K562 (cell line): Measurements from ENCODE around the gene ANGEL2. TPM values are rescaled to one million over a fixed set of nuclear protein-coding genes. Genes with fewer than 3 reads are reported as not detected.

Experiments used
- ATAC-seq: fragments of 200-7000 bp; cut with Tn5 transposase; 3 replicates; pipeline ENCODE4 v1.9.1; 2020; ENCODE audit warnings: moderate library complexity
- BruUV-seq: library from RNA; stranded (reverse); fragments of 400-500 nt; replicated peaks from 2 replicates; lab custom pipeline; 2021; lab: Mats Ljungman, UMichigan
- CTCF ChIA-PET: fragments of 300-600 bp; formaldehyde crosslinking; extraction: SDS; loops from one replicate; lab custom pipeline; 2021; ENCODE audit warnings: low intra/inter-chr PET ratio; lab: Yijun Ruan, JAX
- POLR2A ChIA-PET: fragments of 300-600, 350-650 bp; sonication (Branson Sonifier 250); formaldehyde crosslinking; extraction: SDS; loops from one replicate; lab custom pipeline; 2021; ENCODE audit warnings: antibody characterized with exemption, inconsistent platforms; lab: Yijun Ruan, JAX
- DNase-seq, 4 experiments: peaks; one replicate each; pipeline versions ENCODE4 v3.0.0 to v3.0.0-alpha.2; 2011 to 2018; ENCODE audit warnings: low spot score in 3 of 4, mixed read lengths in 3 of 4; ENCODE audit errors: extremely low read depth in 1 of 4
- FAIRE-seq: peaks from 2 replicates; lab custom pipeline; 2011; peaks lifted over from hg19 to GRCh38; lab: Jason Lieb, UNC
- H2AFZ ChIP-seq: 2 replicates; pipeline ENCODE4 v1.6.0; 2011; ENCODE audit warnings: low read depth, low read length, control low read depth, inconsistent platforms
- H3K27ac ChIP-seq: fragments of 200-600 bp; 3 replicates; pipeline ENCODE4 v1.8.0; 2011; ENCODE audit warnings: low read depth, mild to moderate bottlenecking, control low read depth, inconsistent platforms, low read length, moderate library complexity, mixed read lengths; ENCODE audit errors: extremely low read depth
- H3K27me3 ChIP-seq, 2 experiments: fragments of 300-600 bp in 1 of 2; 2 replicates in 1 of 2; 3 replicates in 1 of 2; pipeline versions ENCODE4 v1.6.0 to v1.8.0; 2011; ENCODE audit warnings: inconsistent platforms in 2 of 2, low read length in 2 of 2, mild to moderate bottlenecking in 1 of 2, mixed read lengths in 1 of 2, moderate library complexity in 1 of 2; ENCODE audit not compliant: control insufficient read depth in 2 of 2, insufficient read depth in 2 of 2
- H3K36me3 ChIP-seq: fragments of 300-600 bp; 3 replicates; pipeline ENCODE4 v1.8.0; 2011; ENCODE audit warnings: mild to moderate bottlenecking, low read length, inconsistent platforms; ENCODE audit not compliant: control insufficient read depth, insufficient read depth
- H3K4me1 ChIP-seq, 2 experiments: fragments of 200-600 bp in 1 of 2; replicated peaks in 1 of 2; 2 replicates in 1 of 2; 3 replicates in 1 of 2; pipeline versions ENCODE4 v1.5.1 to v1.8.0; 2011; ENCODE audit warnings: inconsistent platforms in 2 of 2, low read length in 2 of 2, mild to moderate bottlenecking in 1 of 2, mixed read lengths in 1 of 2, moderate library complexity in 1 of 2; ENCODE audit not compliant: control insufficient read depth in 2 of 2, insufficient read depth in 2 of 2
- H3K4me2 ChIP-seq: 2 replicates; pipeline ENCODE4 v1.6.1; 2011; ENCODE audit warnings: low read length, control low read depth, inconsistent platforms, mixed read lengths; ENCODE audit not compliant: insufficient read depth
- H3K4me3 ChIP-seq: fragments of 200-600 bp; sonication (generic), shearing (Covaris generic); 2 replicates; pipeline ENCODE4 v1.5.1; 2016; ENCODE audit warnings: control low read depth, inconsistent platforms
- H3K79me2 ChIP-seq: fragments of 200-600 bp; 3 replicates; pipeline ENCODE4 v1.8.0; 2011; ENCODE audit warnings: low read length, inconsistent platforms; ENCODE audit not compliant: control insufficient read depth, insufficient read depth
- H3K9ac ChIP-seq, 2 experiments: 2 replicates each; pipeline versions ENCODE4 v1.6.0 to v1.6.1; 2011; ENCODE audit warnings: low read depth in 2 of 2, low read length in 2 of 2, control low read depth in 1 of 2, inconsistent platforms in 1 of 2, mild to moderate bottlenecking in 1 of 2, mixed read lengths in 1 of 2; ENCODE audit not compliant: insufficient read depth in 1 of 2
- H3K9me1 ChIP-seq: one replicate; pipeline ENCODE4 v1.6.0; 2011; ENCODE audit warnings: inconsistent platforms, mild to moderate bottlenecking, low read length, moderate library complexity; ENCODE audit not compliant: control insufficient read depth, insufficient read depth
- H3K9me3 ChIP-seq: replicated peaks from 2 replicates; pipeline ENCODE4 v1.5.1; 2011; ENCODE audit warnings: low read depth, low read length, inconsistent platforms; ENCODE audit not compliant: control insufficient read depth, insufficient read depth
- H4K20me1 ChIP-seq: replicated peaks from 2 replicates; pipeline ENCODE4 v1.6.1; 2011; ENCODE audit warnings: low read length, inconsistent platforms, mixed read lengths; ENCODE audit not compliant: control insufficient read depth, insufficient read depth
- CCAR2 ChIP-seq: fragments of 200-400 bp; formaldehyde crosslinking; IDR thresholded peaks from 2 replicates; pipeline ENCODE4 v1.6.1; 2017; ENCODE audit warnings: mild to moderate bottlenecking, low read depth, low read length
- FOXA3 ChIP-seq, 2 experiments: fragments of 450-650 bp in 1 of 2; sonication (generic) in 1 of 2; formaldehyde crosslinking; IDR thresholded peaks in 1 of 2; conservative IDR thresholded peaks in 1 of 2; 2 replicates each; pipeline versions ENCODE4 v1.4.0 to v1.8.0; 2020 to 2022; ENCODE audit warnings: mild to moderate bottlenecking in 2 of 2, missing genetic modification reagents in 1 of 2
- HCFC1 ChIP-seq: IDR thresholded peaks from 2 replicates; pipeline ENCODE4 v1.6.1; 2012; ENCODE audit warnings: low read depth, low read length, improper control_type of control experiment
- HDAC6 ChIP-seq: IDR thresholded peaks from 2 replicates; pipeline ENCODE4 v1.6.1; 2012; ENCODE audit warnings: low read depth, mild to moderate bottlenecking, control low read depth, inconsistent platforms, low read length, moderate library complexity
- HNRNPH1 ChIP-seq: fragments of 200-400 bp; formaldehyde crosslinking; optimal IDR thresholded peaks from 2 replicates; pipeline ENCODE3; 2017; ENCODE audit warnings: low read depth, mild to moderate bottlenecking, low read length, moderate library complexity
- MECOM ChIP-seq: fragments of 250-450 bp; sonication (Bioruptor Pico); IDR thresholded peaks from 2 replicates; pipeline ENCODE4 v1.8.0; 2022; ENCODE audit warnings: inconsistent platforms
- POU5F1 ChIP-seq: fragments of 150-350 bp; IDR thresholded peaks from 2 replicates; pipeline ENCODE4 v1.6.1; 2014; ENCODE audit warnings: borderline replicate concordance, low read length, low read depth, mild to moderate bottlenecking; ENCODE audit not compliant: partially characterized antibody
- SNIP1 ChIP-seq: fragments of 450-650 bp; IDR thresholded peaks from 2 replicates; pipeline ENCODE4 v1.7.1; 2017; ENCODE audit warnings: low read depth, mild to moderate bottlenecking
- SP2 ChIP-seq: IDR thresholded peaks from 2 replicates; pipeline ENCODE4 v1.6.1; 2011; ENCODE audit warnings: mild to moderate bottlenecking, low read depth, low read length, moderate library complexity; ENCODE audit not compliant: poor library complexity, severe bottlenecking; ENCODE audit errors: extremely low read depth
- ZKSCAN1 ChIP-seq: fragments of 150-350 bp; IDR thresholded peaks from 2 replicates; pipeline ENCODE4 v1.6.1; 2016; ENCODE audit warnings: low read depth, low read length
- ZNF23 ChIP-seq: fragments of 250-450 bp; sonication (Bioruptor Pico); IDR thresholded peaks from 2 replicates; pipeline ENCODE4 v1.4.0; 2020; ENCODE audit warnings: mild to moderate bottlenecking
- ZNF347 ChIP-seq: fragments of 450-650 bp; formaldehyde crosslinking; IDR thresholded peaks from 2 replicates; pipeline ENCODE4 v1.4.0; 2020; ENCODE audit warnings: low read depth, mild to moderate bottlenecking, moderate library complexity
- WGBS: fragments of 100-300 bp; shearing (Covaris generic); methylation state at CpG from one replicate; pipeline ENCODE4 v1.1.6; 2016; ENCODE audit warnings: low coverage, mixed read lengths; ENCODE audit not compliant: insufficient coverage; ENCODE audit errors: missing lambda C conversion rate; 5-methylcytosine and 5-hydroxymethylcytosine counted together
- in situ Hi-C: fragments of 300-500 bp; cut with MboI; formaldehyde crosslinking; loops from 4 replicates; pipeline ENCODE4 v1.15.0; 2018; ENCODE audit warnings: inconsistent platforms, mixed read lengths
- intact Hi-C: fragments of 100-400 bp; cut with micrococcal nuclease; formaldehyde crosslinking; loops from 2 replicates; pipeline ENCODE4 v1.14.2; 2022
- polyA plus RNA-seq, 8 experiments: library from polyadenylated mRNA; depleted of rRNA in 4 of 8; stranded (reverse) in 5 of 8; unstranded in 3 of 8; fragments of >200 nt; fragmentation: Nextera tagmentation in 2 of 8; fragmentation: Illumina TruSeq in 1 of 8; extraction: Ambion mirVana in 2 of 8; extraction: Trizol in 1 of 8; gene quantifications; 2 replicates each; pipeline versions ENCODE4 v1.2.1 to v1.2.3, GENCODE V29; 2011 to 2014; ENCODE audit warnings: inconsistent platforms in 1 of 8, missing spikeins in 1 of 8
- total RNA-seq, 7 experiments: library from RNA; depleted of rRNA in 6 of 7; stranded (reverse); fragments of >200 nt in 6 of 7; fragmentation: Illumina TruSeq in 2 of 7; extraction: Trizol in 2 of 7; gene quantifications; 2 replicates each; pipeline versions ENCODE4 v1.2.1 to v1.2.3, GENCODE V29; 2011 to 2021; ENCODE audit warnings: low replicate concordance in 1 of 7
- TF ChIP-seq, protein P1 (sequence below): fragments of 250-450 bp; sonication (Bioruptor Pico); IDR thresholded peaks from 2 replicates; pipeline ENCODE4 v1.5.1; 2021; ENCODE audit warnings: mild to moderate bottlenecking
- TF ChIP-seq, protein P2 (sequence below): fragments of 250-450 bp; sonication (Bioruptor Pico); IDR thresholded peaks from 2 replicates; pipeline ENCODE4 v1.4.0; 2020; ENCODE audit warnings: borderline replicate concordance
- TF ChIP-seq, protein P3 (sequence below): sonication (generic); formaldehyde crosslinking; IDR thresholded peaks from 2 replicates; pipeline ENCODE4 v1.8.1; 2023; ENCODE audit warnings: mild to moderate bottlenecking, missing genetic modification reagents
- TF ChIP-seq, protein P4 (sequence below), 2 experiments: fragments of 450-650 bp; conservative IDR thresholded peaks; 2 replicates each; pipeline ENCODE4 v1.6.1; 2017; ENCODE audit warnings: mild to moderate bottlenecking in 2 of 2, moderate library complexity in 2 of 2

Gene ANGEL2
- total and polyA plus RNA-seq, 9 of the 15 experiments (the other 6 are each of a cell fraction or from before 2014, with no cell fraction given), result 6.8 to 34.6 (median 26.2) TPM

DNA sequence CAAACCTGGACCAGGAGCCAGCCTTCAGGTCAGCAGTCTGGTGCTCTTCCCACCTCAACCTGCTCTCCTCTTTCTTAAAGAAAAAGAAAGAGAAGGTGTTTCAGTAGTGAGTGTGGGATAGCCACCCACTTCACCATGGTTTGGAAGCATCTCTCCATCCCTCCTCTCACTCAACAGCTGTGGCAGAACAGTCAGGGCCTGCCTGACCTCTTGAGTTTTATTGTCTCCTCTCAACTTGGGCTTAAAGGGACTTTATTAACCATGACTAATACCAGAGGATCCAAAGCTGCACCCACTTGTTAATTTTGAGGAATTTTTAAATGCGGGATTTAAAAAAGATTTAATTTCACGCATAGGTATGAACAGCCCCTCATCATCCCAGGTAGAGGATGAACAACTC is 65.9 kb downstream of the ANGEL2 start:
- Histone ChIP-seq H3K9me3 (no peaks in the 10 kb centered on the region), H3K4me3 (no peak overlapping the region), H3K4me1 (peaks cover 0 to 16% of the 10 kb centered on the region in 2 experiments; a peak in 2 of 5 replicates), H4K20me1 (no peaks in the 10 kb centered on the region), H3K9me1 (no peaks in the 10 kb centered on the region), H3K9ac (no peak overlapping the region), H2AFZ (no peak overlapping the region), H3K27ac (no peak overlapping the region), H3K79me2 (no peaks in the 10 kb centered on the region), H3K36me3 (no peaks in the 10 kb centered on the region), H3K27me3 (peaks cover 59 to 67% of the 10 kb centered on the region in 2 experiments), H3K4me2 (no peak overlapping the region)
- intact Hi-C loops (no loop called here), in situ Hi-C loops (no loop called here)
- no peak for ATAC-seq
- ChIA-PET CTCF (no interaction called here), POLR2A (interaction anchor here (1.5 kb wide), 1 partner anchor 11 kb away, joined by 4 read pairs; no protein-coding TSS in a partner anchor)
- BruUV-seq, result no TSS peak
- DNase-seq, result no peak
- FAIRE-seq, result no peak
- 26% methylated on average over 2 of the region's 2 CpGs for WGBS
- no peak for TF ChIP-seq HNRNPH1
- no peak for TF ChIP-seq HCFC1
- no peak for TF ChIP-seq FOXA3 (CRISPR knock-in tag; conservative IDR thresholded peaks at IDR 0.05 in 1 of 2, IDR thresholded peaks at IDR 0.05 in 1 of 2)
- TF ChIP-seq HDAC6, result no peak
- TF ChIP-seq ZNF347 (CRISPR knock-in tag), result no peak
- TF ChIP-seq, protein P1, sequence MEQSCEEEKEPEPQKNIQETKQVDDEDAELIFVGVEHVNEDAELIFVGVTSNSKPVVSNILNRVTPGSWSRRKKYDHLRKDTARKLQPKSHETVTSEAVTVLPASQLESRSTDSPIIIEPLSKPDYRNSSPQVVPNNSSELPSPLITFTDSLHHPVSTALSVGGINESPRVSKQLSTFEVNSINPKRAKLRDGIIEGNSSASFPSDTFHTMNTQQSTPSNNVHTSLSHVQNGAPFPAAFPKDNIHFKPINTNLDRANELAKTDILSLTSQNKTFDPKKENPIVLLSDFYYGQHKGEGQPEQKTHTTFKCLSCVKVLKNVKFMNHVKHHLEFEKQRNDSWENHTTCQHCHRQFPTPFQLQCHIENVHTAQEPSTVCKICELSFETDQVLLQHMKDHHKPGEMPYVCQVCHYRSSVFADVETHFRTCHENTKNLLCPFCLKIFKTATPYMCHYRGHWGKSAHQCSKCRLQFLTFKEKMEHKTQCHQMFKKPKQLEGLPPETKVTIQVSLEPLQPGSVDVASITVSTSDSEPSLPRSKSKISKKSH (CRISPR knock-in tag), result no peak
- TF ChIP-seq SP2, result no peak
- TF ChIP-seq, protein P2, sequence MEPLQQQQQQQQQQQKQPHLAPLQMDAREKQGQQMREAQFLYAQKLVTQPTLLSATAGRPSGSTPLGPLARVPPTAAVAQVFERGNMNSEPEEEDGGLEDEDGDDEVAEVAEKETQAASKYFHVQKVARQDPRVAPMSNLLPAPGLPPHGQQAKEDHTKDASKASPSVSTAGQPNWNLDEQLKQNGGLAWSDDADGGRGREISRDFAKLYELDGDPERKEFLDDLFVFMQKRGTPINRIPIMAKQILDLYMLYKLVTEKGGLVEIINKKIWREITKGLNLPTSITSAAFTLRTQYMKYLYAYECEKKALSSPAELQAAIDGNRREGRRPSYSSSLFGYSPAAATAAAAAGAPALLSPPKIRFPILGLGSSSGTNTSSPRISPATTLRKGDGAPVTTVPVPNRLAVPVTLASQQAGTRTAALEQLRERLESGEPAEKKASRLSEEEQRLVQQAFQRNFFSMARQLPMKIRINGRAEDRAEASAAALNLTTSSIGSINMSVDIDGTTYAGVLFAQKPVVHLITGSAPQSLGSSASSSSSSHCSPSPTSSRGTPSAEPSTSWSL, result no peak
- no peak for TF ChIP-seq CCAR2
- TF ChIP-seq, protein P3, sequence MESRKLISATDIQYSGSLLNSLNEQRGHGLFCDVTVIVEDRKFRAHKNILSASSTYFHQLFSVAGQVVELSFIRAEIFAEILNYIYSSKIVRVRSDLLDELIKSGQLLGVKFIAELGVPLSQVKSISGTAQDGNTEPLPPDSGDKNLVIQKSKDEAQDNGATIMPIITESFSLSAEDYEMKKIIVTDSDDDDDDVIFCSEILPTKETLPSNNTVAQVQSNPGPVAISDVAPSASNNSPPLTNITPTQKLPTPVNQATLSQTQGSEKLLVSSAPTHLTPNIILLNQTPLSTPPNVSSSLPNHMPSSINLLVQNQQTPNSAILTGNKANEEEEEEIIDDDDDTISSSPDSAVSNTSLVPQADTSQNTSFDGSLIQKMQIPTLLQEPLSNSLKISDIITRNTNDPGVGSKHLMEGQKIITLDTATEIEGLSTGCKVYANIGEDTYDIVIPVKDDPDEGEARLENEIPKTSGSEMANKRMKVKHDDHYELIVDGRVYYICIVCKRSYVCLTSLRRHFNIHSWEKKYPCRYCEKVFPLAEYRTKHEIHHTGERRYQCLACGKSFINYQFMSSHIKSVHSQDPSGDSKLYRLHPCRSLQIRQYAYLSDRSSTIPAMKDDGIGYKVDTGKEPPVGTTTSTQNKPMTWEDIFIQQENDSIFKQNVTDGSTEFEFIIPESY, result no peak
- no peak for TF ChIP-seq POU5F1
- no peak for TF ChIP-seq MECOM (CRISPR knock-in tag)
- no peak for TF ChIP-seq ZNF23 (CRISPR knock-in tag)
- TF ChIP-seq, protein P4, sequence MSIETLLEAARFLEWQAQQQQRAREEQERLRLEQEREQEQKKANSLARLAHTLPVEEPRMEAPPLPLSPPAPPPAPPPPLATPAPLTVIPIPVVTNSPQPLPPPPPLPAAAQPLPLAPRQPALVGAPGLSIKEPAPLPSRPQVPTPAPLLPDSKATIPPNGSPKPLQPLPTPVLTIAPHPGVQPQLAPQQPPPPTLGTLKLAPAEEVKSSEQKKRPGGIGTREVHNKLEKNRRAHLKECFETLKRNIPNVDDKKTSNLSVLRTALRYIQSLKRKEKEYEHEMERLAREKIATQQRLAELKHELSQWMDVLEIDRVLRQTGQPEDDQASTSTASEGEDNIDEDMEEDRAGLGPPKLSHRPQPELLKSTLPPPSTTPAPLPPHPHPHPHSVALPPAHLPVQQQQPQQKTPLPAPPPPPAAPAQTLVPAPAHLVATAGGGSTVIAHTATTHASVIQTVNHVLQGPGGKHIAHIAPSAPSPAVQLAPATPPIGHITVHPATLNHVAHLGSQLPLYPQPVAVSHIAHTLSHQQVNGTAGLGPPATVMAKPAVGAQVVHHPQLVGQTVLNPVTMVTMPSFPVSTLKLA (conservative IDR thresholded peaks at IDR 0.05), result no peak
- TF ChIP-seq ZKSCAN1, result no peak
- no peak for TF ChIP-seq SNIP1
